ENCODE data around the gene NELFB. TPM values are rescaled to one million over a fixed set of nuclear protein-coding genes. Genes with fewer than 3 reads are reported as not detected.
A peak's percentile ranks its signal among the peaks of the same experiment; 100 is the strongest.

Gene NELFB
- total RNA-seq, 1 experiment from 2014 or later = 72.6 TPM

- TF ChIP-seq EZH2 (IDR thresholded peaks at IDR 0.05; ENCODE audit: borderline replicate concordance, low read depth, low read length, poor library complexity, severe bottlenecking) = no peak
- no peak for TF ChIP-seq CTCF (conservative IDR thresholded peaks at IDR 0.05; ENCODE audit: low read depth, low read length)
- Histone ChIP-seq H3K27me3 (replicated peaks; ENCODE audit: insufficient read depth, low read depth, low read length, poor library complexity) (no peaks in the 10 kb centered on the region), H3K27ac (ENCODE audit: low read depth, low read length, poor library complexity, severe bottlenecking) (no peak overlapping the region), H3K4me1 (ENCODE audit: insufficient read depth, low read length, poor library complexity, severe bottlenecking) (peaks cover 21% of the 10 kb centered on the region), H3K36me3 (ENCODE audit: insufficient read depth, low read length, poor library complexity, severe bottlenecking) (no peaks in the 10 kb centered on the region), H3K4me3 (ENCODE audit: low read depth, low read length, poor library complexity, severe bottlenecking) (peak overlapping the region; percentile 18), H3K9me3 (ENCODE audit: low read depth, low read length, poor library complexity, severe bottlenecking) (no peaks in the 10 kb centered on the region)
- ChIA-PET POLR2A (ENCODE audit: low non-redundant PET) (no interaction called here), CTCF (interaction anchor here (0.6 kb wide), 1 partner anchor 107 kb away, joined by 3 read pairs; the partner anchor contains the start of genes EXD3 and NOXA1)
- BruUV-seq (replicated peaks) = no TSS peak
- intact Hi-C loops (cut with micrococcal nuclease; ENCODE audit: unreplicated experiment) = no loop called here
- peak; percentile 56 for DNase-seq (ENCODE audit: low spot score)
These were observed 61.2 kb downstream of the NELFB start for GRCh38 chr9:137316012-137316981.

- ChIA-PET CTCF (interaction anchor here (0.6 kb wide), 1 partner anchor 57 kb away, joined by 3 read pairs; no protein-coding TSS in a partner anchor), POLR2A (ENCODE audit: low non-redundant PET) (no interaction called here)
- no TSS peak for BruUV-seq (replicated peaks)
- peaks cover 21% of the 10 kb centered on the region for H3K4me1 ChIP-seq (ENCODE audit: insufficient read depth, low read length, poor library complexity, severe bottlenecking)
- no peaks in the 10 kb centered on the region for H3K27me3 ChIP-seq (replicated peaks; ENCODE audit: insufficient read depth, low read depth, low read length, poor library complexity)
- TF ChIP-seq CTCF (conservative IDR thresholded peaks at IDR 0.05; ENCODE audit: low read depth, low read length) (no peak), EZH2 (IDR thresholded peaks at IDR 0.05; ENCODE audit: borderline replicate concordance, low read depth, low read length, poor library complexity, severe bottlenecking) (no peak)
- no peaks in the 10 kb centered on the region for H3K36me3 ChIP-seq (ENCODE audit: insufficient read depth, low read length, poor library complexity, severe bottlenecking)
- no peaks in the 10 kb centered on the region for H3K9me3 ChIP-seq (ENCODE audit: low read depth, low read length, poor library complexity, severe bottlenecking)
- H3K27ac ChIP-seq (ENCODE audit: low read depth, low read length, poor library complexity, severe bottlenecking) = no peak overlapping the region
- H3K4me3 ChIP-seq (ENCODE audit: low read depth, low read length, poor library complexity, severe bottlenecking) = no peak overlapping the region
- DNase-seq (ENCODE audit: low spot score) = no peak
- intact Hi-C loops (cut with micrococcal nuclease; ENCODE audit: unreplicated experiment) = no loop called here
These were observed 62.0 kb downstream of the NELFB start for GRCh38 chr9:137317021-137317717.

- Histone ChIP-seq H3K4me3 (ENCODE audit: low read depth, low read length, poor library complexity, severe bottlenecking) (no peak overlapping the region), H3K4me1 (ENCODE audit: insufficient read depth, low read length, poor library complexity, severe bottlenecking) (peaks cover 21% of the 10 kb centered on the region), H3K9me3 (ENCODE audit: low read depth, low read length, poor library complexity, severe bottlenecking) (no peaks in the 10 kb centered on the region), H3K27ac (ENCODE audit: low read depth, low read length, poor library complexity, severe bottlenecking) (no peak overlapping the region), H3K27me3 (replicated peaks; ENCODE audit: insufficient read depth, low read depth, low read length, poor library complexity) (no peaks in the 10 kb centered on the region), H3K36me3 (ENCODE audit: insufficient read depth, low read length, poor library complexity, severe bottlenecking) (no peaks in the 10 kb centered on the region)
- DNase-seq (ENCODE audit: low spot score) = no peak
- intact Hi-C loops (cut with micrococcal nuclease; ENCODE audit: unreplicated experiment) = no loop called here
- POLR2A ChIA-PET (ENCODE audit: low non-redundant PET) = interaction anchor here (0.5 kb wide), 1 partner anchor 126 kb away, joined by 3 read pairs; no protein-coding TSS in a partner anchor
- no TSS peak for BruUV-seq (replicated peaks)
- CTCF ChIA-PET = interaction anchor here (0.6 kb wide), 1 partner anchor 28 kb away, joined by 3 read pairs; no protein-coding TSS in a partner anchor
- no peak for TF ChIP-seq EZH2 (IDR thresholded peaks at IDR 0.05; ENCODE audit: borderline replicate concordance, low read depth, low read length, poor library complexity, severe bottlenecking)
- TF ChIP-seq CTCF (conservative IDR thresholded peaks at IDR 0.05; ENCODE audit: low read depth, low read length) = no peak
These were observed 62.8 kb downstream of the NELFB start for GRCh38 chr9:137317718-137318511.
